Retinal pigment epithelial cell (primary cell): ENCODE data around the gene FAM120B.

Source experiments
- DNase-seq: peaks from one replicate; pipeline ENCODE4 v3.0.0-alpha.2; 2010; ENCODE audit warnings: low read depth
- H3K4me3 ChIP-seq: 2 replicates; pipeline ENCODE4 v1.5.1; 2011; ENCODE audit warnings: mild to moderate bottlenecking, low read length, control low read depth, moderate library complexity
- TF ChIP-seq, protein P1 (sequence below): conservative IDR thresholded peaks from 2 replicates; pipeline ENCODE4 v1.5.1; 2011; ENCODE audit warnings: low read depth, low read length, control low read depth, inconsistent platforms

The FAM120B gene

DNA sequence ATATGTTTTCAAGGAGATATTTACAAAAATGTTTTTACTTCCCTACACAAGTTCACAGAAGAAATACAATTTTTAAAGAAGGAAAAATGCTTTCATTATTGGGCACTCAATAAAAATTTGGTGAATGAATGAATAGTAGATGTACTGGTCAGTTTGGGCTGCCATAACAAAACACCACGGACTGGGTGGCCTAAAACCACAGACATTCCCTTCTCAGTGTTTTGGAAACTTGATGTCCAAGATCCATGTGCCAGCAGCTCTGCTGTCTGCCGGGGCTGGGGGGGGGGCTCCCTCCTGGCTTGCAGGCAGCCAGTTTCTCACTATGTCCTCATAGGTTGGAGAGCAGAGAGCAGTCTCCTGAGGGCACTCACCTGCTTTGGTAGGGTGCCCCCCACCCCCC lies 62.0 kb downstream of the FAM120B start:
- H3K4me3 ChIP-seq, result no peak overlapping the region
- TF ChIP-seq, protein P1, sequence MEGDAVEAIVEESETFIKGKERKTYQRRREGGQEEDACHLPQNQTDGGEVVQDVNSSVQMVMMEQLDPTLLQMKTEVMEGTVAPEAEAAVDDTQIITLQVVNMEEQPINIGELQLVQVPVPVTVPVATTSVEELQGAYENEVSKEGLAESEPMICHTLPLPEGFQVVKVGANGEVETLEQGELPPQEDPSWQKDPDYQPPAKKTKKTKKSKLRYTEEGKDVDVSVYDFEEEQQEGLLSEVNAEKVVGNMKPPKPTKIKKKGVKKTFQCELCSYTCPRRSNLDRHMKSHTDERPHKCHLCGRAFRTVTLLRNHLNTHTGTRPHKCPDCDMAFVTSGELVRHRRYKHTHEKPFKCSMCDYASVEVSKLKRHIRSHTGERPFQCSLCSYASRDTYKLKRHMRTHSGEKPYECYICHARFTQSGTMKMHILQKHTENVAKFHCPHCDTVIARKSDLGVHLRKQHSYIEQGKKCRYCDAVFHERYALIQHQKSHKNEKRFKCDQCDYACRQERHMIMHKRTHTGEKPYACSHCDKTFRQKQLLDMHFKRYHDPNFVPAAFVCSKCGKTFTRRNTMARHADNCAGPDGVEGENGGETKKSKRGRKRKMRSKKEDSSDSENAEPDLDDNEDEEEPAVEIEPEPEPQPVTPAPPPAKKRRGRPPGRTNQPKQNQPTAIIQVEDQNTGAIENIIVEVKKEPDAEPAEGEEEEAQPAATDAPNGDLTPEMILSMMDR, result no peak
- no peak for DNase-seq

DNA sequence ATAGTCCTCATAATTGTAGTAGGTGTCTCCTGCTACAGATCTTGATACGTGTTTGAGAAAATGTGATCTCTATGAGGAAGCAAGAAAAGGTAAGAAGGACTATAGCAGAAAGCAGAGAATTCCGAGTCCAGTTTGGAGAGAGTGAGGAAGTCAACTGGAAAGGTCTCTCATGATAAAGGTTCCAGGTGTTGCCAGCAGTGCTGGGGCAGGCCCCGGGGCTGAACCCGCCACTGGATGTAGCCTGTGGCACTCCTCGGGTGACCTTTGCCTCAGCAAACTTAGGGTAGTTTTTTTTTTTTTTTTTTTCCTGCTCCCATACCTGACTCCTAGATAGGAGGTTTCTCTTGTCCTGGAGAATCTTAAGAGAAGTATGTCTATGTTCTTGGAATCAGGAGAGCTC lies 62.8 kb downstream of the FAM120B start:
- DNase-seq, result no peak
- no peak overlapping the region for H3K4me3 ChIP-seq
- TF ChIP-seq, protein P1, result no peak

DNA sequence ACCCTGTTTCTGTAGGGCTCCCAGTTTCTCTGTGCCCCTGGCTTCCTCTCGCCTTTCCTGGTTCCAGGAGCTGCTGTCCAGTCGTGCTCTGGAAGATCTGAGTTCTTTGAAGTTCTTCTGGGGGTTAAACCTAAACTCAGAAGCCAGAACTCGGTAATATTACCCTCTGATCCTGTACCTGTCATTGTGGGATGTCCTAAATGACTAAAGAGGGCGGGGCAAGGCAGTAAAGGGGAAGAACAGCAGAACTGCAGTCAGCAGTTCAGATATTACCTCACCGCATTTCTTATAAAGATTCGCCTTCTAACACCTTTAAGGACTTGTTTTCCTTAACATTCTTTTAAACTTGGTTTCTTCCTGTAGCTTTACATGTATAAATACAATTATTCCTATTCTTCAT lies 63.9 kb downstream of the FAM120B start:
- DNase-seq, result no peak
- H3K4me3 ChIP-seq, result no peak overlapping the region
- TF ChIP-seq, protein P1, result no peak

DNA sequence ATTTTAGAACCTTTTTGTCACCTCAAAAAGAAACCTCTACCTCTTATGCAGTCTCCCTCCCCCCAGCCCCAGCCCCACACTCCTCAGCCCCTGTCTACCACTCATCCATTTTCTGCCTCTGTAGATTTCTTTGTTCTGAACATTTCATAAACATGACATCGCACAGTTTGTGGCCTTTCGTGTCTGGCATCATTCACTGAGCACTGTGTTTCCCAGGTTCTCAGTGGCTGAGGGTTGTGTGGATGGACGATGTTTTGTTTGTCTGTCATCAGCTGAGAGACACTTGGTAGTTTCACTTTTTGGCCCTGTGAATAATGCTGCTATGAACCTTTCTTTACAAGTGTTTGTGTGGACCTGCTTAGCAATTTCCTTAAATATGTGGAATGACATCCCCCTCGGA lies 64.5 kb downstream of the FAM120B start:
- TF ChIP-seq, protein P1, result no peak
- H3K4me3 ChIP-seq, result no peak overlapping the region
- DNase-seq, result no peak

DNA sequence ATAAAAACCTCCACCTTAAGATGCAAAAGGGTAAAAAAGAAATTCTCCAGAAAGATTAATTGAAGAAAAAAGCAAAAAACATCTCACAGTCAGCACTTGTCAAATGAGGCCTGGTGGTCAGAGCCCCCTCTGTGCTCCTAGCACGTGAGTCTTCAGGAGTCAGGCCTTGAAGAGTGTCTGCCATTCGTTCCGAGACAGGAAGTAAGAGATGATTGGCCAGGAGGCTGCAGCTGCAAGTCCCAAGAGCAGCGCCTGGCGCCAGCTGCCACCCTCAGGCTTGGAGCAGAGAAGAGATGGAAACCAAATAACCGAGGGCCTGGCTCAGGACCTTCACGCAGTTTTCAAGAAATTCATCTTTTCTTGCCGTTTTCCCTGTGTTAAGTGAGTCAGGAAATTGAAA lies 65.0 kb downstream of the FAM120B start:
- DNase-seq, result no peak
- TF ChIP-seq, protein P1, result no peak

DNA sequence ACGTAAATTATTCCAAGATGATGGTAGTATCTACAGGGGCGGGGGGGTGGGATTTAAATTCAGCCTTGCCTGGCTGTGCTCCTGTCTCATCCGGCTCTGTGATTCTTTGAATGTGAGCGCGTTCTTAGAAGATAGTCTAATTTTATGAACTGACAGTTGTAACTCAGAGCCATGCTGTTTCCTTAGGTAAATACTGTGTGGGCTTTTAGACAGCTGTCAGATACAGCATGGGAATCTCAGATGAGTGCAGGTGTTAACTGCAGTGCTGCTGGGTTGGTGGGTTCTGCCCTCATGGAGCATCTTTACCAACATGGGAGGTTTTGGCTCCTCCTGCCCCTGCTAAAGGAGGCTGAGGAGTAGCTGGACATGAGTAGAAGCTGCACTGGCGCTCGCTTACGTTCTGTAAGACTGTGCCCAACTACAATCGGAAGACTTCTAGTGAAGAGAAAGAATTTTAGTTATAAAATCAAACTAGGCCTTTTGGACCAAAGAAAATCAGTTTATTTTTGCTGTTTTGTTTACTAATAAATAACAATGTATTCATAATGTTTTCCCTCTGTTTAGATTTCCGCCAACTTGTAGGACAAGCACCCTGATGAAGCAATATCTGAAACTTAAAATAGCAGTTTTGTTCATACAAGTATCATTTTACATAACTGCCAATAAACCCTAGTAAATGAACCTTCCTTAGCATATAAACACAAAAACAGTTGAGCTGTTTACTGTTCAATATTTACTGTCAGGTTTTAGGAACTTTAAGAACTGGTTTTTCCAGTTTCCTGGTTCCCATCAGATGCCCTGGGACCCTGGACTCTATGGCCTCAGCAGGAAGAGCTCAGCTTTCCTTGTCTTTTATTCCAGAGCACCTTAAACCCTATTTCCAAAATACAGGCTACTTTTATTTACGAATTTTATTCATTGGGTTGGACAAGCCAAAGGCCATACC lies 66.1 kb downstream of the FAM120B start:
- TF ChIP-seq, protein P1, result no peak
- DNase-seq, result no peak
- no peak overlapping the region for H3K4me3 ChIP-seq

More for the DNA sequence above, 65.0 kb downstream of the FAM120B start:
- no peak overlapping the region for H3K4me3 ChIP-seq
